M059J (cell line): ENCODE data around the gene SVIP. TPM values are rescaled to one million over a fixed set of nuclear protein-coding genes. Genes with fewer than 3 reads are reported as not detected.

Source experiments
- DNase-seq: peaks from one replicate; pipeline ENCODE4 v3.0.0-alpha.2; 2012; ENCODE audit warnings: low read depth
- total RNA-seq: library from RNA; depleted of rRNA; stranded (reverse); fragments of >200 nt; shearing (Covaris generic); gene quantifications from 2 replicates; pipeline ENCODE4 v1.2.3, GENCODE V29; 2014; rRNA removed

SVIP gene, protein sequence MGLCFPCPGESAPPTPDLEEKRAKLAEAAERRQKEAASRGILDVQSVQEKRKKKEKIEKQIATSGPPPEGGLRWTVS
- total RNA-seq = 3.9 and 4.9 TPM in 2 replicates

DNA sequence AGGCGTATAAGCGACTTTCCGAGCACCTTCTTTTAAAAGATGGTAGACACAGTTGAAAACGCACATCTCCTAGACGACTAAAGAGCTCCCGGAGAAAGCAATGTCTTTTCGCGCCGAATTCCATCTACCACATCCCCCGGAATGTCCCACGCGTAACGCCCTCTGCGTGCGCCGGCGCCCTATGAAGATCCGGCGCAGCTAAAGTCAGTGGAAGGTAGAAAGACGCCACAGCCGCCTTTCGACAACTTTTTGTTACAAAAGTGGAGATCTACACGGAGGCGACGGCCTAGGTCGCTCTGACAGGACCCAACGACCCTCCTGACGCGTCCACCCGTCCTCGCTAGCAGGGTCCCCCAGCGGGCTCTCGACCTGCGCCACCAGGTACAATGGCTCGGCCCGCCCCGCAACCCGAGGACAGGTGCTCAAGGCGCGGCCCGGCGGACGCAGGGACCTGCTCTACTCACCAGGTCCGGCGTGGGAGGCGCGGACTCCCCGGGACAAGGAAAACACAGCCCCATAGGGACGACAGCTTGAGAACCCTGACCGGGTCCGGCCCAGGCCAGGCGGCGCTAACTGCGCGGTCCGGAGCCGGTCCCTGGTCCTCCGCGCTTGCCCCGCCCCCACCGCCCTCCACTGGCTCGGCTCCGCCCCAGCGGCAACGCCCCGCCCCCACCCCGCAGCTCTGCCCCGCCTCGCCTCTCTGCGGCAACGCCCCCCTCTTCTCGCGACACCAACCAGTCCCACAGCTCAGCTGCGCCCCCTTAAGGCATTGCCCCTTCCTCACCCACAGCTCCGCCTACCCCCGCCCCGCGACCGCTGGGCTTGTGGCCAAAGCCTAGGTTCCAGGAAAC is at the start of gene SVIP:
Gene SVIP (minus strand): TSS at position 571 of the 851 bp plus-strand sequence. CDS start 53 bp downstream, at position 518.
- DNase-seq = peak; percentile 65

DNA sequence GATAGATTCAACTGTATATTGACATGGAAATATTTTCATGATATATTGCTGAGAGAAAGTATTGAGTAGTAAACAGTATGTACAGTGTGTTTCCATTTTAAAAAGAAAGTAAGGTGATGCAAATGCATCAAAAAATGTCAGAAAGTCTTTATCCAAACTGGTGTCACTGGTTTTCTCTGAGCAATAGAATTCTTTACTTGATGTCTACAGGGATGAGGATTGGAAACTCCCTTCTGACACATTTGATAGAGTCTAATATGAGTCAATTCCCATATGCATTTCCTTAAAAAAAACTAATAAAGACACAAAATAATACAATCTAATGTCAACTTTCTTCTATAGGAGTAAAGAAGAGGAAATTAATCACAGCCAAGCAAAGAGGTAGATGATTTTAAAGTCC is 49.0 kb upstream of the SVIP start:
- DNase-seq = no peak

DNA sequence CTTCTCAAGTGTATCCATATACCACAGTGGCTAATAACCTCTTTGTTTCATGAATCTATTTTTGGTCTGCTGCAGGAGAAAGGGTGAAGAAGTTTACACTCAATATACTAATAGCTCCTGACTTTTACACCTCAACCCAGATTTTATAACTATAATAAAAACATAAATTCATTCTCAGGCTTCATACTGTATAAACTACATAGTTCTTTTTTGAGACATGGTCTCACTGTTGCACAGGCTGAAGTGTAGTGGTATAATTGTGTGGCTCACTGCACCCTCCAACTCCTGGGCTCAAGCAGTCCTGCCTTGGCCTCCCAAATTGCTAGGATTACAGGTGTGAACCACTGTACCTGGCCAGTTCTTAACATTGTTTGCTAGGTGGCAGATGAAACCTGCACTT is 48.4 kb upstream of the SVIP start:
- DNase-seq = no peak

DNA sequence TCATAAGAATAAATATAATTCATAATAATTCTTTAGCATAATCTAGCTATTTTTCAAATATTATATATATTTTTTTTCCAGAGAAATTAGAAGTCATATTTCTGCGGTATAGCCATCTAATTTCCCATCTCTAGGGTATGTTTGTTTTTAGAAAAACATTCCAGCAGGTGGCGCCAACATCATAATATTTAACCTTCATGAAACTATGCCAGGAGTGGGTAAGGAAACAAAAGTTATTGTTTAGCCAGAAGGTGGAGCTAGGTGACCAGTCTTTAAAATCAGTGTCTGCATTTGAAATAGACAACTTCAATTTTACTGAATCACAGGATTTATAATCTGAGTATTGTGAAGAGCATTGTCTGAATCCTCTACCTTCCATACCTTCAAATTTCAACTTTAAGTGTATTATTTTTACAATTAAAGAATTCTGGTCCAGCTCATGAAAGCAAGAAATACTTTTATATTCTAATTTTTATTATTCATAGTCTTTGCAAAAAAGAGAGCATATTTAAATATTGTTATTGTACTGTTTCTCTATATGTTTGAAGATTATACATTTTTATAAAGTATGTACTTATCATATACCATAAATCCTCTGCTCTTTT is 46.4 kb upstream of the SVIP start:
- DNase-seq = peak; percentile 86

DNA sequence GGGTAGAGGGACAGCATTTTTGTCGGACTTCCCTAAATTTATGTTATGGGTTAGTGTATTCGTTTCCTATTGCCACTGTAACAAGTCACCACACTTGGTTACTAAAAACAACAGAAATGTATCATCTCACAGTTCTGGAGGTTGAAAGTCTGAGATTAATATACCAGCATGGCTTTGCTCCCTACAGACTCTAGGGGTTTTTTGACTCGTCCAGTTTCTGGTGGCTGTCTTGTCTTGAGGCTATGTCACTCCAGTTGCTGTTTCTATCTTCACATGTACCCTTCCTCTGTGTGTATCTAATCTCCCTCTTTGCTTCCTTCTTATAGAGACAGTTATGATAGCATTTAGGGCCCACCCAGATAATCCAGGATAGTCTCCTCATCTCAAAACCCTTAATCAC is 39.7 kb upstream of the SVIP start:
- no peak for DNase-seq

DNA sequence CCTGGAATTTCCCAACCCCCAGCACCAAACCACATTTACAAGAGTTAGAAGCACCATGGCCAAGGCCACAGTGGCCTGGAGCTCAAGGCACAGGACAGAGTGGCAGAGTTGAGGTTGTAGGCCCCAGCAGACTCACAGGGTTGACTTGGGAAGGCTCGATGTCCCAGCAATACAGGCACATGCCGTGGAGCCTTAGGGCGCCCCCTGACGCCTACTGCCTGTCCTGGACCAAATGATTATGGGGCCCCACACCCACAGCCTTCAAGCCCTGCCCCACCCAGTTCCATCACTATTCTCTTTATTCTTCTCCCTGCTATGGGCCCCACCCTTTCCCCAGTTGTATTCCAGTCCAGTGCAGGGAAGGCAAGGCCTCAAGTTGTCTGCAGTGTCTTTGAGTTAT is 30.6 kb upstream of the SVIP start, which contains the start of gene CCDC179:
Gene CCDC179 (minus strand): TSS at position 234 of the 400 bp plus-strand sequence. CDS start 53 bp downstream, at position 181.
- no peak for DNase-seq

DNA sequence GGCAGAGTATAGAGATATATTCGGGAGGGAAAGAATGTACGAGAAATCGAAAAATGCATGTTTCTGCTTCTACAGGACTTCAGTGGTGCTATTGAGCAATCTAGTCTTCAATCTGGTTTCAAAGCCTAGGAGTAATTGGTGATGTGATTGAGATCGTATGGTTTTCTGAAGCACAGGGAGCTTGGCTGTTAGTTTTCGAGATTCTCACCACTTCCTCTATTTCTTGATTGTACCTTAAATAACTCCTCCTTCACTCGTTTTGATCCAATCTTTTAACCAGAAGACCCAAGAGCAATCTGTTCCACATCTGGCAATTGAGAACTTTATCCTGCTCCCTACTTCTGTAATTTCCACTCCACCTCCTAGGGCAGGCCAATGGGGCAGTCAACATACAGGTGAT is 30.2 kb upstream of the SVIP start:
- DNase-seq = no peak

DNA sequence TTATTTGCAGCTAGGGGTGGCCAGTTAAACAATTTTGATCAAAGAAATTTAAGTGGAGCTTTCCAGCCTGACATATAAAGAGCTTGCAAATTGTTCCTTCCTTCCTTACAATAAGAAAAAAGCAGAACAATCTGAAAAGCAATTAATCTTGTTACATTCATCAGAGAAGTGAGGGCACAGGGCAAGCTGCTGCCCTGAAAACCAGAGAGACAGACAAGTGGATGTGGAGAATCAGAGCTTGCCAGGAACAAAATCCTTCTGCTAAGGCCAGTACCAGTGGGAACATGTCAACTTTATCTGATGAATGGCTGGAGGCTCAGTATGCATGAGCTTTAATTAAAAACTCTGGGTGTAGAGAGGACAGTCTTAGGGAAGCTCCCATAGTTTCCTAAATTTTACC is 21.9 kb upstream of the SVIP start:
- no peak for DNase-seq

DNA sequence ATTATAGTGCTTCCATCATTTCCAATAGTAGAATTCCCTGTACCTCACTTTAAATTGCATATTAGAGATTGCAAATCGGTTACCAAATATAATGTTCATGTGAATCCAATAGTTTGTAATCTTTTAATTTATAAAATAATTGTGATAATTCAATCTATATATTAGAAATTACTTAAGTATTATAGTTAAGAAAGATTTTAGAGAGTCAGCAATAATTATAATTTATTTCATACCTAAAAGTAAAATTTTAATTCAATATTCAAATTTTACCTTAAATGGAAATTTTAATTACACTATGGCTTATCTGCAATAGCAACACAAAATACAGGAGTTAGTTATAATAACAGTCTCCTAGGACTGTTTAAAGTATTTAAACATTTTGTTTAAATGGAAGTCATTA is 17.1 kb upstream of the SVIP start:
- DNase-seq = no peak

DNA sequence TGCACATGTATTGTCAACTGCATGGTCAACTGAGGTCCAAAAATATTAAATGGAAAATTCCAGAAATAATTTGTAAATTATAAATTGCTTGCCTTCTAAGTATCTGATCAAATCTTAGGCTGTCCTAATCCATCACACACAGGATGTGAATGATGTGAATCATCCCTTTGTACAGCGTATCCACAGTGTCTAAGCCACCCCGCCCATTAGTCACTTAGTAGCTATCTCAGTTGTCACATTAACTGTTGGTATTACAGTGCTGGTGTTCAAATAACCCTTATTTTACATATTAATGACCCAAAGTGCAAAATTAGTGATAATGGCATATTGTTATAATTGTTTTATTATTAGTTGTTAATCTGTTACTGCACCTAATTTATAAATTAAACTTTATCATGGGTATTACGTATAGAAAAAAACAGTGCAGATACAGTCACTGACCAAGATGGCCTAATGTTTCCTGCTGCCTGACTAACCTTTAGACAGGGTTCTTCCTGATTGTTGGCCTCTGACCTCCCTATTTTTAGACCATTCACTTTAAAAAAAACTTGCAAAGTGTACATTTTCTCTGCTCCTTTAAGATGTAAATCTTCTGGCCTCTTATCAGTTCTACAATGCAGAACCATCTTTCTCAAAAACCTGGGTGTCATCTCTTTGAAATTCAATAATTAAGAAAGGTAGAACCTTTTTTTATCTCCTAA is 2.9 kb upstream of the SVIP start:
- peak; percentile 27 for DNase-seq

DNA sequence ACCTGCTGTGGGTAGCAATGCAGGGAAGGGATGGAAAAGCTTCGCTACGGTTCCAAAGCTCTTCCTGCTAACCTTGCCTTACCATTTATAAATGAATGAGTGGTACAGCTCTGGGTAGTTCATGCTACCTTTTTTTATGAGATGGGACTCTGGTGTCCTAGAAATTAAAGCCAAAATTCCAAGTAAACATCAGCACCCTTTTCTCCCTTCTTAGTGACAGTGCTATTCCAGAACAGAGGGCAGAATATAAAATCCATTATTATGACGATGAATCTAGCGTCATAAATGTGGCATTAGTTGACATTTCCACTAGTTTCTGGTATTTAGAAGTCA is 447 bp upstream of the SVIP start:
- no peak for DNase-seq

DNA sequence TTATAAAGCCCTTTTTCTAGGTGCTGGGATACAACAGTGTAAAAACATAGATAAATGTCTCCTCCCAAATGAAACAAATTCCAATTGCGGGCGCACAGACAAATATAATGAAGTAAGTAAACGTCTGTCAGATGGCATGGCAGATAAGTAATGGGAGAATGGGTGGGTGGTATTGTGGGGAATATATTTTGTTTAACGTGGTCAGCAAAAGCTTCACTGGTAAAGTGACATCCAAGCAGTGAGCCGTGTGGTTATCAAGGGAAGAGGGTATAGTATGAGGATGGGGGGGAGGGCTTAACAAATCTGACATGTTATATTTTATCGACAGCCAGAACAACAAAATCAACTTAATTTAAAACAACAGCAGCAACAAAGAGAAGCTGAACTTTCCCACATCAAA is 1.2 kb downstream of the SVIP start:
- no peak for DNase-seq

DNA sequence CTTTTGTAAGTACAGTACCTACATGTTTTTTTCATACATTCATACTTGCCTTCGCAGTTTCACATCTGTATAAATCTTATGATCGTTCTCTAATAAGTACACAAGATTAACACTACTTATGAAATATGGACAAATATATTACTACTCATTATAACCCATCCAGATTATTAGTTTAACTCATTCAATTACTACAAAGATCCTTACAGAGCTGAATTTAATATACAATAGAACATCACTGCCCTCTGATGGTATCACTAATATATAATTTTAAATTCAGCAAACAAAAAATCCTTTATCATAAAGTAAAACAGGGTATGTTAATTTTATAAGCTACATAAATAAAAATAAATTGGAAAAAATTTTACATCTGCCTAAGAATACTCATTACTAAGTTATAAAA is 7.4 kb downstream of the SVIP start:
- DNase-seq = no peak

DNA sequence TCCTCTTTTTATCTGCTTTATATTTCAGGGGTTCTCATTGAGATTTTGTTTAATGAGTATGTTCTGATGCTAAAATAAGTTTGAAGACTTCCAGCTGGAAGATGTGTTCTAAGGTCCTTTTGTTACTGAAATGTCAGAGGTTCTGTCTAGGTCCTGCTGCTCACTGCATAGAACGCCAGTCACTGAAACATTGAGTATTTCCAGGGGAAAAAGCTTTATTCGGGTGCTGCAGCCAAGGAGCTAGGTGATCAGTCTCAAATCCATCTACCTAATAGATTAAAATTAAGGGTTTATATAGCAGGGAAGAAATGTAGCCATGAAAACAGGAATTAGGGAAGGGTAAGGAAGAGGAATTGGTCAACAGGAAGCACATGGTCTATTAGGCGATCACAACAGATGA is 19.7 kb downstream of the SVIP start:
- no peak for DNase-seq

DNA sequence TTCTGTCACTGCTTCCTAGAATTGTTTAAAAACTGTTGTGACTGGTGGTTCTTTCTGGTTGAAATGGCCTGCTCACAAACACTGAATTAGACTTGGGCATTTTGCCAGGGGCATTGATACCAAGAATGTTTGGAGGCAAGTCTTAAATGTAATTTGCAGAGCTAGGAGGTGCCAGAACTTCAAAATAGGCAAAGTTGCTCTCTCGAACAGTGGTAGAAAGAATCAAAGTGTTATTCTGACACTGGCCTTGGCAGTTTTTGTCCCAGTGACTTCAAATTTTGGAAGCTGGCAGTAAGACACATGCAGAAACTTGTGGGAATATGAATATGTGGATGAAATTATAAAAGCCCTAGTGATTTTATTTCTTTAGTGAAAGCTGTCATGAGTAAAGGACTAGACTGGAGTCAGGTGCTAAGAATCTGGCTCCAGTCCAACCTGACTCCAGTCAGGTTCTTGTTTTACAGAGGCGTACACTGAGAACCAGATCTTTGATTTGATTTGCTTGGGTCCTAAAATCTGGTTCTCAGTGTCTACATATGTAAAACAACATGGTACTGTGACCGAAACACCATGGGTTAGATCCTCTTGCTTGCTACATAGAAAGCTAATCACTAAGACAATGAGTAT is 20.9 kb downstream of the SVIP start:
- DNase-seq = no peak

DNA sequence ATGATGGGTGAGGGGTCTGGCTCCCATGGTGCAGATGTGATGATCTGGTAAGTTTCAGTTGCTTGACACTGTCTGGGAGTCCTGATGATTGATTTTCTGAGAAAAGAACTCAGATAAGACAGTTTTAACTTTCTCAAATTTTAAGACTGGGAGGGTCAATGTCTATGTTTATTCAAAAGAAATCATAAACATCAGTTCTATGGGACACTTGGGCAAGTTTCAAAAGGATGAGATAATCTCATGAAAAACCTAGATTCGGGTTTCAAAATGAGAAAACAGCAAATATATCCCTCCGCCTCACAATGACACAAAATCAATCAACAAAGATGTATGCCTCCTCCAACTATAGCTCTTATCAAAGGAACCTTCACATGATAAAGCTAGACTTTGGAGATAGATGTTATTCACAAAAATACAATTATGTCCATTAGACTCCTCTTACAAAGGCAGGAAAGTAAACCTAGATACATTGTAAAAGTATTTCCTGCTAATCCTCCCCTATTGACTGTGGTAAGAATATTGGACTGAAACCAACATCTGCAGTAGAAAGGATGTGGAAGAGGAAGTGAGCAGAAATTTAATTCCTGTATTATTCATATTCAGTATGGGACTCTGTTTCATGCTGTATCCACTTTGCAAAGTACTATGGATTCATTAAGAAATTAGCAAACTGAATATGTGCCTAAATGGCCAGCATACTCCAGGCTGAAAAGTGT is 21.6 kb downstream of the SVIP start:
- DNase-seq = peak; percentile 2

DNA sequence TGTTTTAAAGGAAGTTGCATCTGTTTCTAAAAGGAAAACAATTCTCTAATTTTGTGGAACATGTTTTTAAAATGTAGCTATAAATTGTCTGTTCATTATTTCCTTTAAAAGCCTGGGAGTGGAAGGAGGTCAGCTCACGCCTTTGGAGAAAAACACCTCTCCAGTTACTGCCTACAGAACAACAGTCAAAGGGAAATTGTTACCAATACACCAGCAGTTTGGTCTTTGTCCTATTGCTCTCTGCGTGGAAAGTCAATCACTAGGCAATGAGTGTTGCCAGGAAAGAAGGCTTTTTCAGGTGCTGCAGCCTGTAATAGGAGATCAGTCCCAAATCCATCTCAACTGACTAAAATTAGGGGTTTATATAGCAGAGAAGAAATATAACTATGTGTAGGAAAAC is 22.2 kb downstream of the SVIP start:
- no peak for DNase-seq

DNA sequence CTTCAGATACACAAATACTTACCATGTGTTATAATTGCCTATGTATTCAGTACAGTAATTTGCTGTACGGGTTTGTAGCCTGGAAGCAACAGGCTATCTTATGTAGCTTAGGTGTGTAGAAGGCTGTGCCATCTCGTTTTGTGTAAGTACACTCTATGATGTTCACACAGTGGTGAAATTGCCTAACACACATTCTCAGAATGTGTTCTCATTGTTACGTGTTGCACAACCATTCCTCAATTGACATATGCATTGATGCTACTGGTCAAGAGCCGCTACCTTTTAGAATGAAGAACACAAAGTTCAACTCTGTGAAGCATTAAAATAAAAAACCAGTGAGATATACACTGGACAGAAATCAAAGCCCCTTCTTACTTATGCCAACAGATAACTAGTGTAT is 26.7 kb downstream of the SVIP start:
- DNase-seq = no peak

DNA sequence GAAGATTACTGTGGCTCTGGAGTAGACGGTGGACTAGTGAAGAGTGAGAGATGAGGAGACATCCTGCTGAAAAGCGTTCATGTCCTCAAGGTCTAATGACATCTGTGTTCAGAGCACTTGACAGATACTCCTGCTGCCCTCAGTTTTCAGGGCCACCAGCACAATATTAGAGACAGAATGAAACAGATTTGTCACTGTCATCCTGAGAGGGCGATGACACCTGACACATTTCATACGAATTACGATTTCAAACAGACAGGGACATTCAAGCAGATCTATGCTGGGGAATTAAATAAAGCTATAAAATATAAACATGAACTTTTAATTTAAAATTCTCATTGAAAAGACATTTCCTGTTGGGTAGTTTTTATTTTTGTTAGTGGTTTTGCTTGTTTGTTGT is 29.1 kb downstream of the SVIP start:
- no peak for DNase-seq

DNA sequence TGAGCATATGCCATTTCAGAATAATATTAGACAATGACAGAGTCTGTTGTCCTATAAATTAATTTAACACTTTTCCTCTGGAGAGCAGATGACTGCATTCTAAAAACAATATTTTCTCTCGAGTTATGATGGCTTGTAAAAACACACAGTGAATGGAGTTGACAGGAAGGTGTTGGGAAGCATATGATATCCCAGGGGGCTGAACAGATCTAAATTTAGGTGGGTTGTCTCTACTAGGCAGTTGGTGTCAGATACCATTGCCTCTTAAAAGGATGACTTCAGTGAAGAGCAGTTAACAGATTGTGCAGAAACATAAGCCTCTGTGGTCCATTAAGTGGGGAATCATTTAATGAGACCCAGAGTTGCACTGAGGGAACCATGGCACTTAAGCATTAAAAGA is 30.7 kb downstream of the SVIP start:
- DNase-seq = no peak

DNA sequence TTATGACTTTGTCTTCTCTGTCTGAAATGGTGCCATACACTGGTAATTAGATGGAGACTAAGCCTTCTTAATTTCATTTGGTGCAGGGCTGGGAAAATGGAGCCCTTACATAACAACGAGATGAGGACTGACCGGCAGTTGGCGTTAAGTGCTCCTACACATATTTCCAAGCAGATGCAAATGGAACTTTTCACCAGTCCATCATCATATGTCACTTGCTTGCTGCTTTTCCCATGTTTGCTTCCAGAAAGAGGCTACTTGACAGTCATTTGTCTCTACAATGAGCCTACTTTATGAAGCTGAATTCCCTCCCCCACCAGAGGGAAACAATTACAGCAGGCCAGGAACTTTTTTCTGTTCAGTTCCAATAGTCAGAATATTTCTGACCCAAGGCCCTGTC is 32.6 kb downstream of the SVIP start:
- DNase-seq = no peak

DNA sequence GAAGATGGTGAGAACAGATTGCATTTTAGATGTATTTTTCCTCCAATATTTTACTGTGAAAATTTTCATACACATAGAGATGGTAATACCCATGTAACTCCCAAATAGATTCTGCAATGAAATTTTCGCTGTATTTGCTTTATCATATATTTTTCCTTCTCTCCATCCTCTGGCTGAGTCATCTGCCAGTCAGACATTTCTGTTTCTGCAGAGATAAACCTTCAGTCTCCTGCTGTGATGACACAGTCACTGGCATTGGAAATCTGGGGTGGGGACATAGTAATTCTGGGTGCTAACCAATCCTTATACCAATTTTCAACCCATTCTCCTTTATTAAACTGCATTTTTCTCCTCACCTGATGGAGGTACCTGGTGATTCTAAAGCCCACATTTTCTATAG is 33.7 kb downstream of the SVIP start:
- DNase-seq = peak; percentile 12
